Stomach (tissue), 4 donors: ENCODE data around the gene CSNK2A1.

ENCODE experiments used
- POLR2AphosphoS5 ChIP-seq, 3 donors: sonication (generic); formaldehyde crosslinking; IDR thresholded peaks; one replicate each; pipeline ENCODE4 v1.6.1; 2016; ENCODE audit warnings: antibody characterized with exemption in 3 of 3
- TF ChIP-seq, protein P1 (sequence below), 7 experiments: fragments of 450-650 bp in 4 of 7; fragments of 200-600 bp in 3 of 7; sonication (generic) in 3 of 7; IDR thresholded peaks; one replicate each; pipeline ENCODE4 v1.5.1; 2016 to 2019; ENCODE audit warnings: antibody characterized with exemption in 7 of 7, control low read depth in 2 of 7, mild to moderate bottlenecking in 1 of 7

DNA sequence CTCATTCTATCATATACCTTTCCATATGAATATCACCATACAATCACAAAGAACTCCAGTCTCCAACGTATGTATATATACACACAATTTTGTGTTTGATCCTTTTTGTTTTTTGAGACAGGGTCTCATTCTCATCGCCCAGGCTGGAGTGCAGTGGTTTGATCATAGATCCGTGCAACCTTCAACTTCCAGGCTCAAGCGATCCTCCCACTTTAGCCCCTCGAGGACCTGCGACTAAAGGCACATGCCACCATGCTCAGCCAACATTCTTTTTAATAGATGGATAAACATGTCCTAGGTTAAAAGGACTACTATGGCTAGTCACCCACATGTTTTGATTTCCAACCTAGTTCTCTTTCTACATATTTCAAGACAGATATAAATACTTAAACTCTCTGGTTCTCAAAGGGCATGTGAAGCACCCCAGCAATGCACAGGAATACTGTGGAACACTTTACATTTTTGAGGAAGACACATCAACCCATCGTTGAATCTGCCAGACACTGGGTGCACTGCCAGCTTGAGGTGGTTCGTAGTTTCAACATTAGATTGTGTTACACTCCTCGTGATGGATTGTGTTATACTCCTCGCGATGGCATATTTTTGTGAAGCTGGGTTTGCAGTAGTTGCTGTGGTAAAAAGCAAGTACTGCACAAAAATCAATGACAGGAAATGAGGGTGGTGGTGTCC, 40.4 kb downstream of the CSNK2A1 start:
- TF ChIP-seq POLR2AphosphoS5 (IDR thresholded peaks at IDR 0.05): no peak
- TF ChIP-seq, protein P1, sequence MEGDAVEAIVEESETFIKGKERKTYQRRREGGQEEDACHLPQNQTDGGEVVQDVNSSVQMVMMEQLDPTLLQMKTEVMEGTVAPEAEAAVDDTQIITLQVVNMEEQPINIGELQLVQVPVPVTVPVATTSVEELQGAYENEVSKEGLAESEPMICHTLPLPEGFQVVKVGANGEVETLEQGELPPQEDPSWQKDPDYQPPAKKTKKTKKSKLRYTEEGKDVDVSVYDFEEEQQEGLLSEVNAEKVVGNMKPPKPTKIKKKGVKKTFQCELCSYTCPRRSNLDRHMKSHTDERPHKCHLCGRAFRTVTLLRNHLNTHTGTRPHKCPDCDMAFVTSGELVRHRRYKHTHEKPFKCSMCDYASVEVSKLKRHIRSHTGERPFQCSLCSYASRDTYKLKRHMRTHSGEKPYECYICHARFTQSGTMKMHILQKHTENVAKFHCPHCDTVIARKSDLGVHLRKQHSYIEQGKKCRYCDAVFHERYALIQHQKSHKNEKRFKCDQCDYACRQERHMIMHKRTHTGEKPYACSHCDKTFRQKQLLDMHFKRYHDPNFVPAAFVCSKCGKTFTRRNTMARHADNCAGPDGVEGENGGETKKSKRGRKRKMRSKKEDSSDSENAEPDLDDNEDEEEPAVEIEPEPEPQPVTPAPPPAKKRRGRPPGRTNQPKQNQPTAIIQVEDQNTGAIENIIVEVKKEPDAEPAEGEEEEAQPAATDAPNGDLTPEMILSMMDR (IDR thresholded peaks at IDR 0.05): no peak
